ENCODE measurements around the gene DISP3. TPM values are rescaled to one million over a fixed set of nuclear protein-coding genes. Genes with fewer than 3 reads are reported as not detected.

Gene DISP3
- polyA plus RNA-seq, 1 donor (not counting 4 experiments of a cell fraction or from before 2014, with no cell fraction given), result not detected

DNA sequence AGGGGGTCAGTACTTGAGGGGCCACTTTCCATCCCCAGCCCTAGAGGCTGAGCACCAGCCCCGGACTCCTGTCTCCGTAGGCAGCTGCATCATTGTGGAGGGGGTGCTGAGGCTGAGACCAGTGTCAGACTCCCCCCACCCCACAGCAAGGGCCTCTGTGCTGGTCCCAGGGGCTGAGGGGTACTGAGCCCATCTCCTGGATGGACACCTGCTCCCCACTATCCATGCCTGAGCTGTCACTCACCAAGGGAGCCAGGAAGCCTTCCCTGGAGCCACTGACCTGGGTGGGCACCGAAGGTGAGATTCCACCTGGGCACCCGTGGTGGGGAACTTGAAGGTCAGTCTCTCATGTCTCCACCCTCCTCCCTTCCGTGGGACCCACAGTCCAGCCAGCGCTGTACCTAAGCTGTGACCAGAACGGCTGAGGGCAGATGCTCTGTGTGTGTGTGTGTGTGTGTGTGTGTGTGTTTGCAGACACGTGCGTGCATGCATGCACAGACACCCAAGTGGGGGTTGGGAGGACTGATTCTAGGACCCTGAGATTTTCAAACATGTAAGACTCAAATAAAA is 9.3 kb downstream of the DISP3 start:
- DNase-seq (ENCODE audit: low read depth, low spot score) (no peak), FAIRE-seq (no peak)
- Histone ChIP-seq H3K4me2 (ENCODE audit: control insufficient read depth, extremely low read depth, insufficient read depth, low read depth, low read length) (no peak overlapping the region), H3K9me3 (ENCODE audit: control insufficient read depth, low read depth, low read length) (no peaks in the 10 kb centered on the region), H3K4me3 (ENCODE audit: control insufficient read depth in 2 of 3, extremely low read depth in 1 of 3, insufficient read depth in 2 of 3, low read depth in 1 of 3, low read length in 3 of 3) (no peak overlapping the region), H3K79me2 (ENCODE audit: control insufficient read depth, insufficient read depth, low read length) (no peaks in the 10 kb centered on the region), H3K36me3 (ENCODE audit: control insufficient read depth in 2 of 2, extremely low read depth in 1 of 2, insufficient read depth in 2 of 2, low read length in 2 of 2) (no peaks in the 10 kb centered on the region), H3K9ac (ENCODE audit: control insufficient read depth, extremely low read depth, insufficient read depth, low read length) (no peak overlapping the region), H2AFZ (ENCODE audit: control insufficient read depth, low read length) (no peak overlapping the region), H3K27ac (ENCODE audit: control insufficient read depth, insufficient read depth, low read length) (no peak overlapping the region), H3K4me1 (ENCODE audit: control insufficient read depth, extremely low read depth, insufficient read depth, low read length) (no peaks in the 10 kb centered on the region), H4K20me1 (ENCODE audit: control insufficient read depth, extremely low read depth, insufficient read depth, low read length) (no peaks in the 10 kb centered on the region), H3K9me1 (ENCODE audit: control insufficient read depth, extremely low read depth, insufficient read depth, low read length) (no peaks in the 10 kb centered on the region), H3K27me3 (ENCODE audit: control insufficient read depth, extremely low read depth, insufficient read depth, low read length) (peaks cover 17% of the 10 kb centered on the region)
- TF ChIP-seq CTCF (optimal IDR thresholded peaks at IDR 0.05 in 1 of 3, IDR thresholded peaks at IDR 0.05 in 1 of 3, conservative IDR thresholded peaks at IDR 0.05 in 1 of 3; ENCODE audit: extremely low read depth in 1 of 3, insufficient read depth in 2 of 3, low read length in 3 of 3) (no peak), EZH2 (IDR thresholded peaks at IDR 0.05; ENCODE audit: low read length) (no peak)
- dilution Hi-C loops (cut with MboI; ENCODE audit: extremely low pct_ligation_motif_present, low sequenced_read_pairs), result no loop called here

DNA sequence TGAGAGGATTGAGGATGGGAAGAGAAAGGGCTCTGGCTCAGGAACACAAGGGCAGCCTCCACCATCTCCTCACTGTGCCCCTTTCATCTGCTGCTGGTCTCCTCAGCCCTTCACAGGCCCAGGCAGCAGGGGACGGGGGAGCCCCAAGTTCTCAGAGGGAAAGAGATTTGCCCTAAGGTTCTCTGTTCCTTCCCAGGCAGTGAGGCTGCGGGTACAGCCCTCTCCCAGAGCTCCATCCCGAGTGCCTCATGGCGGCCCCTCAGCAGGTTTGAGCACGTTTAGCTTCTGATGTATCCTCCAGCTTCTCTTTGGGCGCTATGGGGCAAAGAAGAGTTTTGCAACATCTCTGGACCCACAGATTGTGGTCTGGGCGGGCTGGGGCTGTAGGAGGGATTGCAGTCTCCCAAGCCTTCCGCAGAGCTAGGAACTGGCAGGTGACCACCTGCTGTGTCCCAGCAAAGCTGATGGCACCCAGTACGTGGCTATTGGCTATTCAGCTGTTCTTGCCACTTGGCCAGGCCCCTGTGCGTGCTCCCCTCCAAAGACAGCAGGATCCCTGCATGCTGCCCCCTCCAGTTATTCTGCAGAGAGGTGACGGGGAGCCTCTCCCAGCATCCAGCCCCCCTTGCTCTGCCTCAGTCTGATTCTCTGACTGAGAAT is 10.1 kb downstream of the DISP3 start:
- FAIRE-seq, result no peak
- dilution Hi-C loops (cut with MboI; ENCODE audit: extremely low pct_ligation_motif_present, low sequenced_read_pairs), result no loop called here

More for the DNA sequence above, 10.1 kb downstream of the DISP3 start:
- H3K4me1 ChIP-seq (ENCODE audit: control insufficient read depth, extremely low read depth, insufficient read depth, low read length), result no peaks in the 10 kb centered on the region
- no peaks in the 10 kb centered on the region for H3K9me3 ChIP-seq (ENCODE audit: control insufficient read depth, low read depth, low read length)
- no peaks in the 10 kb centered on the region for H3K9me1 ChIP-seq (ENCODE audit: control insufficient read depth, extremely low read depth, insufficient read depth, low read length)
- no peak overlapping the region for H3K9ac ChIP-seq (ENCODE audit: control insufficient read depth, extremely low read depth, insufficient read depth, low read length)
- TF ChIP-seq CTCF (optimal IDR thresholded peaks at IDR 0.05 in 1 of 3, IDR thresholded peaks at IDR 0.05 in 1 of 3, conservative IDR thresholded peaks at IDR 0.05 in 1 of 3; ENCODE audit: extremely low read depth in 1 of 3, insufficient read depth in 2 of 3, low read length in 3 of 3), result no peak
- no peak for TF ChIP-seq EZH2 (IDR thresholded peaks at IDR 0.05; ENCODE audit: low read length)
- H2AFZ ChIP-seq (ENCODE audit: control insufficient read depth, low read length), result no peak overlapping the region
- no peak overlapping the region for H3K4me2 ChIP-seq (ENCODE audit: control insufficient read depth, extremely low read depth, insufficient read depth, low read depth, low read length)
- no peak overlapping the region for H3K4me3 ChIP-seq (ENCODE audit: control insufficient read depth in 2 of 3, extremely low read depth in 1 of 3, insufficient read depth in 2 of 3, low read depth in 1 of 3, low read length in 3 of 3)
- H4K20me1 ChIP-seq (ENCODE audit: control insufficient read depth, extremely low read depth, insufficient read depth, low read length), result no peaks in the 10 kb centered on the region
- H3K79me2 ChIP-seq (ENCODE audit: control insufficient read depth, insufficient read depth, low read length), result no peaks in the 10 kb centered on the region
- no peak overlapping the region for H3K27ac ChIP-seq (ENCODE audit: control insufficient read depth, insufficient read depth, low read length)
- peaks cover 17% of the 10 kb centered on the region for H3K27me3 ChIP-seq (ENCODE audit: control insufficient read depth, extremely low read depth, insufficient read depth, low read length)
- no peak for DNase-seq (ENCODE audit: low read depth, low spot score)
- no peaks in the 10 kb centered on the region for H3K36me3 ChIP-seq (ENCODE audit: control insufficient read depth in 2 of 2, extremely low read depth in 1 of 2, insufficient read depth in 2 of 2, low read length in 2 of 2)
